GM23248 (cell line): Measurements from ENCODE around the gene SMURF2. TPM values are rescaled to one million over a fixed set of nuclear protein-coding genes. Genes with fewer than 3 reads are reported as not detected.

Experiments
- DNase-seq: peaks from one replicate; pipeline ENCODE4 v3.0.0-alpha.2; 2015
- H2AFZ ChIP-seq: fragments of 200-600 bp; sonication (generic); 2 replicates; pipeline ENCODE4 v1.6.1; 2016; ENCODE audit warnings: antibody characterized with exemption
- H3F3A ChIP-seq: fragments of 200-600 bp; sonication (generic); 2 replicates; pipeline ENCODE4 v1.6.1; 2016; ENCODE audit warnings: mild to moderate bottlenecking, antibody characterized with exemption, mixed run types; ENCODE audit not compliant: insufficient read depth
- H3K27ac ChIP-seq: fragments of 200-600 bp; sonication (generic); 2 replicates; pipeline ENCODE4 v1.5.1; 2016; ENCODE audit warnings: mild to moderate bottlenecking
- H3K27me3 ChIP-seq: fragments of 200-600 bp; sonication (generic); replicated peaks from 2 replicates; pipeline ENCODE4 v1.6.1; 2016; ENCODE audit warnings: mild to moderate bottlenecking; ENCODE audit not compliant: insufficient read depth
- H3K36me3 ChIP-seq: fragments of 200-600 bp; sonication (generic); 2 replicates; pipeline ENCODE4 v1.6.1; 2016; ENCODE audit warnings: low read depth, mild to moderate bottlenecking
- H3K4me1 ChIP-seq: fragments of 200-600 bp; sonication (generic); 2 replicates; pipeline ENCODE4 v1.6.1; 2016; ENCODE audit warnings: mild to moderate bottlenecking; ENCODE audit not compliant: insufficient read depth
- H3K4me2 ChIP-seq: fragments of 200-600 bp; sonication (generic); one replicate; pipeline ENCODE4 v1.6.1; 2016; ENCODE audit warnings: mild to moderate bottlenecking; ENCODE audit not compliant: unreplicated experiment
- H3K4me3 ChIP-seq: fragments of 200-600 bp; sonication (generic); 2 replicates; pipeline ENCODE4 v1.5.1; 2016; ENCODE audit warnings: mild to moderate bottlenecking
- H3K79me2 ChIP-seq: fragments of 200-600 bp; sonication (generic); 2 replicates; pipeline ENCODE4 v1.6.1; 2016; ENCODE audit warnings: mild to moderate bottlenecking; ENCODE audit not compliant: insufficient read depth
- H3K9ac ChIP-seq: fragments of 200-600 bp; sonication (generic); 2 replicates; pipeline ENCODE4 v1.6.1; 2016; ENCODE audit warnings: mild to moderate bottlenecking
- H3K9me2 ChIP-seq: fragments of 200-600 bp; sonication (generic); 2 replicates; pipeline ENCODE4 v1.6.1; 2016; ENCODE audit warnings: mixed run types, mild to moderate bottlenecking, moderate library complexity; ENCODE audit not compliant: insufficient read depth
- H3K9me3 ChIP-seq: fragments of 200-600 bp; sonication (generic); one replicate; pipeline ENCODE4 v1.6.1; 2017; ENCODE audit warnings: low read depth
- H4K20me1 ChIP-seq: fragments of 200-600 bp; sonication (generic); 2 replicates; pipeline ENCODE4 v1.6.0; 2016; ENCODE audit not compliant: insufficient read depth
- EZH2 ChIP-seq: fragments of 200-600 bp; sonication (generic); IDR thresholded peaks from 2 replicates; pipeline ENCODE4 v1.6.1; 2018; ENCODE audit warnings: antibody characterized with exemption, mild to moderate bottlenecking; ENCODE audit not compliant: insufficient read depth, poor library complexity, severe bottlenecking
- EZH2phosphoT487 ChIP-seq: fragments of 200-600 bp; sonication (generic); IDR thresholded peaks from 2 replicates; pipeline ENCODE4 v1.6.1; 2018; ENCODE audit warnings: antibody characterized with exemption, moderate library complexity, mild to moderate bottlenecking, low read depth; ENCODE audit not compliant: insufficient read depth
- WGBS, 2 experiments: methylation state at CpG; one replicate each; pipeline ENCODE4 v1.1.6; 2015 to 2017; ENCODE audit warnings: low lambda C conversion rate in 2 of 2, low coverage in 1 of 2; ENCODE audit errors: missing lambda C conversion rate in 2 of 2; 5-methylcytosine and 5-hydroxymethylcytosine counted together
- in situ Hi-C: fragments of 300-500 bp; cut with MboI; formaldehyde crosslinking; loops from 2 replicates; pipeline ENCODE4 v1.15.0; 2020
- polyA plus RNA-seq: library from polyadenylated mRNA; unstranded; fragments of >200 nt; fragmentation: Nextera tagmentation; extraction: Ambion mirVana; gene quantifications from 2 replicates; pipeline ENCODE4 v1.2.1, GENCODE V29; 2016
- total RNA-seq: library from RNA; depleted of rRNA; stranded (reverse); fragments of >200 nt; shearing (Covaris generic); gene quantifications from 2 replicates; pipeline ENCODE4 v1.2.3, GENCODE V29; 2014

SMURF2 gene
- total and polyA plus RNA-seq, 2 experiments from 2014 or later, result 50.8 to 159 TPM

GRCh38 chr17:64574646-64575045, 87.5 kb downstream of the SMURF2 start:
- Histone ChIP-seq H3K27ac (peak overlapping the region; percentile 85), H3K4me1 (peaks cover 44% of the 10 kb centered on the region), H3K9me3 (no peaks in the 10 kb centered on the region), H3K4me3 (no peak overlapping the region), H3F3A (peaks cover 86% of the 10 kb centered on the region), H3K79me2 (peaks cover 90% of the 10 kb centered on the region), H2AFZ (no peak overlapping the region), H3K27me3 (no peaks in the 10 kb centered on the region), H4K20me1 (no peaks in the 10 kb centered on the region), H3K9me2 (no peaks in the 10 kb centered on the region), H3K4me2 (no peak overlapping the region), H3K9ac (no peak overlapping the region), H3K36me3 (peaks cover 75% of the 10 kb centered on the region)
- in situ Hi-C loops, result no loop called here
- no peak for DNase-seq
- WGBS, 2 experiments, result 35 to 40% methylated on average over 1 of the region's 1 CpG
- no peak for TF ChIP-seq EZH2
- TF ChIP-seq EZH2phosphoT487, result no peak

GRCh38 chr17:64573214-64573613, 88.9 kb downstream of the SMURF2 start:
- no peak overlapping the region for H3K4me3 ChIP-seq
- H3K9me2 ChIP-seq, result no peaks in the 10 kb centered on the region
- H3K36me3 ChIP-seq, result peaks cover 76% of the 10 kb centered on the region
- H3K27ac ChIP-seq, result peak overlapping the region; percentile 85
- DNase-seq, result peak; percentile 54
- H3F3A ChIP-seq, result peaks cover 88% of the 10 kb centered on the region
- in situ Hi-C loops, result no loop called here
- peak overlapping the region; percentile 7; the same call in 1 of the 2 replicates for H3K9ac ChIP-seq
- H3K4me1 ChIP-seq, result peaks cover 44% of the 10 kb centered on the region
- no peak overlapping the region for H3K4me2 ChIP-seq
- H3K79me2 ChIP-seq, result peaks cover 90% of the 10 kb centered on the region
- H2AFZ ChIP-seq, result no peak overlapping the region
- no peaks in the 10 kb centered on the region for H3K27me3 ChIP-seq
- H4K20me1 ChIP-seq, result no peaks in the 10 kb centered on the region
- TF ChIP-seq EZH2, result no peak
- TF ChIP-seq EZH2phosphoT487, result no peak
- H3K9me3 ChIP-seq, result no peaks in the 10 kb centered on the region

DNA sequence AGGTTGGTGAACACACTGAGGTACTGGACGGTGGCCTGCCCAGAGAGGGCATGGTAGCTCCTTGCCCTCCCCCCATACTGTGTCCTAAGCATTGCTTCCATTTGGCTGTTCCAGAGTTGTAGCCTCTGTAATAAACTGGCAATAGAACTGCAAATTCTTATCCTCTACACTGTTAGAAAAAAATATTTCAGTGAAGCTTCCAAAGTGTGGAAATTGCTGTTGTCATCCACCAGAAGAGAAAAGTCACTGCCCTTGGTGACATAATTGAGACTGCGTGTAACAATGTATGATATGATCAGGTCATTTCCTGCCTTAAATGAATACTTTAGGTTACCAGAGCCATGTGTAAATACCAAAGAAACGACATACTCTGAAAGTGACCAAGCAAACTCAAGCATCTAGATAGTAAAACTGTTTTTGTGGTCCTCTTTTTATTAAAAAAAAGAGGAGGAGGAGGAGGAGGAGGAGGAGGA, 89.4 kb downstream of the SMURF2 start:
- H3K4me3 ChIP-seq, result no peak overlapping the region
- H3K27me3 ChIP-seq, result no peaks in the 10 kb centered on the region
- peaks cover 74% of the 10 kb centered on the region for H3K36me3 ChIP-seq
- H3K79me2 ChIP-seq, result peaks cover 90% of the 10 kb centered on the region
- H2AFZ ChIP-seq, result no peak overlapping the region
- H4K20me1 ChIP-seq, result no peaks in the 10 kb centered on the region
- H3K27ac ChIP-seq, result peak overlapping the region; percentile 85
- H3K4me2 ChIP-seq, result peak overlapping the region; percentile 42
- TF ChIP-seq EZH2 (no peak), EZH2phosphoT487 (no peak)
- peaks cover 87% of the 10 kb centered on the region for H3F3A ChIP-seq
- in situ Hi-C loops, result no loop called here
- no peaks in the 10 kb centered on the region for H3K9me2 ChIP-seq
- peak; percentile 87 for DNase-seq
- peak overlapping the region; percentile 46 for H3K9ac ChIP-seq
- WGBS, 2 experiments, result 6 to 7% methylated on average over 3 of the region's 3 CpGs
- H3K4me1 ChIP-seq, result peaks cover 44% of the 10 kb centered on the region
- no peaks in the 10 kb centered on the region for H3K9me3 ChIP-seq

- peak; percentile 42 for DNase-seq
- H3K36me3 ChIP-seq, result peaks cover 75% of the 10 kb centered on the region
- peaks cover 92% of the 10 kb centered on the region for H3K79me2 ChIP-seq
- no peaks in the 10 kb centered on the region for H3K27me3 ChIP-seq
- TF ChIP-seq EZH2 (no peak), EZH2phosphoT487 (no peak)
- H3K27ac ChIP-seq, result peak overlapping the region; percentile 85
- no peaks in the 10 kb centered on the region for H3K9me2 ChIP-seq
- no peak overlapping the region for H3K4me3 ChIP-seq
- H3K4me2 ChIP-seq, result peak overlapping the region; percentile 42
- H3K4me1 ChIP-seq, result peaks cover 44% of the 10 kb centered on the region
- H3F3A ChIP-seq, result peaks cover 88% of the 10 kb centered on the region
- no peaks in the 10 kb centered on the region for H3K9me3 ChIP-seq
- 45 to 50% methylated on average over 6 of the region's 6 CpGs for WGBS, 2 experiments
- no peaks in the 10 kb centered on the region for H4K20me1 ChIP-seq
- H3K9ac ChIP-seq, result peak overlapping the region; percentile 46
- in situ Hi-C loops, result no loop called here
- H2AFZ ChIP-seq, result no peak overlapping the region
These were observed 90.4 kb downstream of the SMURF2 start for GRCh38 chr17:64571746-64572145.

- in situ Hi-C loops, result no loop called here
- peaks cover 95% of the 10 kb centered on the region for H3K79me2 ChIP-seq
- H3K27ac ChIP-seq, result peak overlapping the region; percentile 38
- H3K4me1 ChIP-seq, result no peaks in the 10 kb centered on the region
- H3F3A ChIP-seq, result peaks cover 82% of the 10 kb centered on the region
- TF ChIP-seq EZH2phosphoT487 (no peak), EZH2 (no peak)
- DNase-seq, result peak; percentile 55
- peaks cover 84% of the 10 kb centered on the region for H3K36me3 ChIP-seq
- peak overlapping the region; percentile 4 for H3K9ac ChIP-seq
- H3K9me2 ChIP-seq, result no peaks in the 10 kb centered on the region
- no peak overlapping the region for H3K4me3 ChIP-seq
- no peak overlapping the region for H2AFZ ChIP-seq
- H3K4me2 ChIP-seq, result no peak overlapping the region
- no peaks in the 10 kb centered on the region for H3K27me3 ChIP-seq
- H4K20me1 ChIP-seq, result no peaks in the 10 kb centered on the region
- no peaks in the 10 kb centered on the region for H3K9me3 ChIP-seq
These were observed 96.5 kb downstream of the SMURF2 start for GRCh38 chr17:64565563-64565962.
